Gastroesophageal sphincter (tissue), 4 donors: ENCODE results near the gene NFATC2. TPM values are rescaled to one million over a fixed set of nuclear protein-coding genes. Genes with fewer than 3 reads are reported as not detected.

ENCODE experiments used
- ATAC-seq: fragments of 150-250 bp; one replicate; pipeline ENCODE4 v1.9.1; 2016; ENCODE audit warnings: mild to moderate bottlenecking, moderate library complexity
- H3K27ac ChIP-seq, 4 donors: fragments of 200-600 bp; sonication (generic) in 3 of 4; 1 replicate in 3 of 4; 2 replicates in 1 of 4; pipeline ENCODE4 v1.5.1; 2016 to 2019
- H3K27me3 ChIP-seq: fragments of 200-600 bp; sonication (generic); one replicate; pipeline ENCODE4 v1.5.1; 2019
- H3K36me3 ChIP-seq, 2 donors: fragments of 200-600 bp; sonication (generic); one replicate each; pipeline ENCODE4 v1.5.1; 2019; ENCODE audit warnings: control low read depth in 1 of 2
- H3K4me1 ChIP-seq, 3 donors: fragments of 200-600 bp; sonication (generic); 1 replicate in 2 of 3; 2 replicates in 1 of 3; pipeline ENCODE4 v1.5.1; 2016 to 2019; ENCODE audit warnings: control low read depth in 2 of 3
- H3K4me3 ChIP-seq, 2 donors: fragments of 200-600 bp; sonication (generic); one replicate each; pipeline ENCODE4 v1.5.1; 2019; ENCODE audit warnings: mild to moderate bottlenecking in 1 of 2, moderate library complexity in 1 of 2
- H3K9me3 ChIP-seq, 3 donors: fragments of 200-600 bp; sonication (generic); one replicate each; pipeline ENCODE4 v1.5.1; 2017 to 2019; ENCODE audit warnings: control low read depth in 2 of 3
- EP300 ChIP-seq: sonication (generic); formaldehyde crosslinking; IDR thresholded peaks from one replicate; pipeline ENCODE4 v1.6.1; 2017; ENCODE audit warnings: antibody characterized with exemption, mild to moderate bottlenecking
- POLR2A ChIP-seq, 2 donors: fragments of 450-650 bp; IDR thresholded peaks; one replicate each; pipeline ENCODE4 v1.6.1; 2017; ENCODE audit warnings: antibody characterized with exemption in 2 of 2, mild to moderate bottlenecking in 2 of 2, moderate library complexity in 1 of 2
- POLR2AphosphoS5 ChIP-seq: sonication (generic); formaldehyde crosslinking; IDR thresholded peaks from one replicate; pipeline ENCODE4 v1.6.1; 2017; ENCODE audit warnings: antibody characterized with exemption
- WGBS, 2 donors: methylation state at CpG; one replicate each; pipeline ENCODE4 v1.1.5; 2018; ENCODE audit warnings: low coverage in 1 of 2; 5-methylcytosine and 5-hydroxymethylcytosine counted together
- total RNA-seq, 4 donors: library from RNA; depleted of rRNA; stranded (reverse); fragments of >200 nt; gene quantifications; one replicate each; pipeline ENCODE4 v1.1.0, GENCODE V29; 2016
- TF ChIP-seq, protein P1 (sequence below), 4 experiments: fragments of 200-600 bp in 2 of 4; fragments of 450-650 bp in 2 of 4; sonication (generic) in 1 of 4; IDR thresholded peaks; one replicate each; pipeline ENCODE4 v1.5.1; 2017 to 2019; ENCODE audit warnings: antibody characterized with exemption in 4 of 4, mild to moderate bottlenecking in 2 of 4, moderate library complexity in 2 of 4

The NFATC2 gene
- total RNA-seq, 4 donors from 2014 or later = 4.4 to 20.2 (median 9.0) TPM

DNA sequence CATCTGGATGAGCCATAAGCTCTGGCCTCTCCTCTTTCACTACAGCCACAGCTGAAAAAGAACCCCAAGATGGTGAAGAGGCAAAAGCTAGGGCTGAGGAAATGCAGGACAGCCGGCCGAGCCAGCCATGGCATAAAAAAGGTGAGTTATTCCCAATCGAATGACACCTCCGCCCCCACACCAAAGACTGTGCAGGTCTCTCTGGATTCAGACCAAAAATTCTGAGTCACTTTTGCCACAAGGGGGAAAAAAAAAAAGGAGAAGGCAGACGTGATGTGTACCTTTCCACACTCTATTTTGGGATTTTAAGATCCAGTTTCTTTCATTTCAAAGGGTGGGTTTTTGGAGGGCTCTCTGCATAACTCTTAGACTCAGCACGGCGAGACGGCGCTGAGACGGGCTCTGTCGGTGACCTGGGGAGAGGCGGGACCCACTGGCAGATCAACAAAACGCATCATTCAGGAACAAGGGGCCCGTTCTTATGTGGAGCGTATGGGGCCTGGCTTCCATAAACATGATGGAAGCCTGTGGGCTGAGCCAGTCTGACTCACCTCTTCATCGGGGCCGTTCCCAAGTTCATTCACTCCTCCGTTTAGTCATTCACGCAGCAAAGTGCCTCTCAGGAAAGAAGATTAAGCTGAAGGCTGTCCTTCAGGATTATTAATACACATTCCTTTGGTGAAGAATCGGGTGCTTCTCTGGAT, 54.8 kb downstream of the NFATC2 start:
- H3K4me1 ChIP-seq = peaks cover 0 to 30% (median 11%) of the 10 kb centered on the region in 3 donors
- no peaks in the 10 kb centered on the region for H3K27me3 ChIP-seq
- H3K4me3 ChIP-seq = no peak overlapping the region
- WGBS, 2 donors = 30 to 57% methylated on average over 9 to 15 of the region's 20 CpGs
- peak overlapping the region in 2 of 4 donors; percentile 18 to 37 for H3K27ac ChIP-seq
- H3K9me3 ChIP-seq = no peaks in the 10 kb centered on the region
- no peak for ATAC-seq
- H3K36me3 ChIP-seq = no peaks in the 10 kb centered on the region
- TF ChIP-seq POLR2A (IDR thresholded peaks at IDR 0.05) = no peak
- TF ChIP-seq EP300 = no peak
- no peak for TF ChIP-seq POLR2AphosphoS5
- TF ChIP-seq, protein P1, sequence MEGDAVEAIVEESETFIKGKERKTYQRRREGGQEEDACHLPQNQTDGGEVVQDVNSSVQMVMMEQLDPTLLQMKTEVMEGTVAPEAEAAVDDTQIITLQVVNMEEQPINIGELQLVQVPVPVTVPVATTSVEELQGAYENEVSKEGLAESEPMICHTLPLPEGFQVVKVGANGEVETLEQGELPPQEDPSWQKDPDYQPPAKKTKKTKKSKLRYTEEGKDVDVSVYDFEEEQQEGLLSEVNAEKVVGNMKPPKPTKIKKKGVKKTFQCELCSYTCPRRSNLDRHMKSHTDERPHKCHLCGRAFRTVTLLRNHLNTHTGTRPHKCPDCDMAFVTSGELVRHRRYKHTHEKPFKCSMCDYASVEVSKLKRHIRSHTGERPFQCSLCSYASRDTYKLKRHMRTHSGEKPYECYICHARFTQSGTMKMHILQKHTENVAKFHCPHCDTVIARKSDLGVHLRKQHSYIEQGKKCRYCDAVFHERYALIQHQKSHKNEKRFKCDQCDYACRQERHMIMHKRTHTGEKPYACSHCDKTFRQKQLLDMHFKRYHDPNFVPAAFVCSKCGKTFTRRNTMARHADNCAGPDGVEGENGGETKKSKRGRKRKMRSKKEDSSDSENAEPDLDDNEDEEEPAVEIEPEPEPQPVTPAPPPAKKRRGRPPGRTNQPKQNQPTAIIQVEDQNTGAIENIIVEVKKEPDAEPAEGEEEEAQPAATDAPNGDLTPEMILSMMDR (IDR thresholded peaks at IDR 0.05) = no peak

DNA sequence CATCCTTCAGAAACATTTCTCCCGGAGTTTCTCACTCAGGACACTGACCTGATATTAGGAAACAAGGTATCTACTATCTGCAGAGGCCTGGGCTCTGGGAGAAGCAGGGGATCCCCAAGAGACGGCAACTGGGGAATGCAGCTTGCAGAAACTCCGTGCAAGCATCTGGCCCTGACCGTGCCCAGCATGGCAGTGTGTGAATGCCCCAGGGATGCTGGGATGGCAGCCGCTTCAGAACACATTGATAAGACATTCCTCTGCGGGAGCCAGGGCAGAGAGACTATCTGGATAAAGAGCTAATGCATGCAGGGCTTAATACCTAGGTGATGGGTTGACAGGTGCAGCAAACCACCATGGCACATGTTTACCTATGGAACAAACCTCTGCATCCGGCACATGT, 55.4 kb downstream of the NFATC2 start:
- Histone ChIP-seq H3K36me3 (no peaks in the 10 kb centered on the region), H3K4me3 (no peak overlapping the region), H3K27ac (peak overlapping the region in 2 of 4 donors; percentile 18 to 37), H3K4me1 (peaks cover 0 to 25% (median 5%) of the 10 kb centered on the region in 3 donors), H3K9me3 (no peaks in the 10 kb centered on the region), H3K27me3 (no peaks in the 10 kb centered on the region)
- WGBS, 2 donors = 67 to 93% methylated on average over 2 to 5 of the region's 7 CpGs
- TF ChIP-seq POLR2AphosphoS5 (no peak), POLR2A (IDR thresholded peaks at IDR 0.05) (no peak), EP300 (no peak)
- TF ChIP-seq, protein P1 (IDR thresholded peaks at IDR 0.05) = no peak
- ATAC-seq = no peak

DNA sequence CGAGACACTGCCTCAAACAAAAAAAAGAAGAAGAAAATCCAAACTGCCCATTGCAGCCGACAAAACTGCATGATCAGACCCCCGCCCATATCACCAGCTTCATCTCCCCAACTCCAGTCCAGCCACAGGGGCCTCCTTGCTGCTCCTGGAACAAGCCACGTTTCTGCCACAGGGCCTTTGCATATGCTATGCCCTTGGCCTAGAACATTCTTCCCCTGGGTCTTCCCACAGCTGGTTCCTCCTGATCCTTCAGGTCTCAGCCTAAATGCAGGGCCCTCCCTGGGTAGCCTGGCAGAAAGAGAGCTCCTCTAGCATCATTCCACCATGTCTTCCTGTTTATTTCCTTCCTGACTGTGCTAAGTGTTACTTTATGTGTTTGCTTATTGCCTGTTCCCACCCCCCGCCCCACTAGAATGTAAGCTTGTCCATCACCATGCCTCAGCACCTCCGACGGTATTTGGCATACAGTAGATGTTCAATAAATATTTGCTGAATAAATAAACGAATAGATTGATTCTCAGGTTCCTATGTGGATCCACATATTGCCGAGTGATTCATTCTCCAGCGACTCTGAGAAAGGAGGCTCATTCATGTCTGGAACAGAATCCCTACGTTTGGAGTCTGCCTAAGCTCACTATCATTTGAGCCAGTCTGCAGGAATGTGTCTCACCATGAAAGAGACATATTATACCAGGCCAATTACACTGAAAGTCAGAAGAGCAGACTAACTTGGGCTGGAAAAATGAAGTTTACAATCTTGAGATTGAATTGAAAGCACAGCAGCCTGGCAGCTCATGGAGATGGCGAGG, 56.1 kb downstream of the NFATC2 start:
- WGBS, 2 donors = 78 to 80% methylated on average over 7 to 10 of the region's 12 CpGs
- H3K36me3 ChIP-seq = no peaks in the 10 kb centered on the region
- H3K27ac ChIP-seq = peak overlapping the region in 1 of 4 donors; percentile 18
- TF ChIP-seq EP300 = no peak
- TF ChIP-seq POLR2AphosphoS5 = no peak
- TF ChIP-seq POLR2A (IDR thresholded peaks at IDR 0.05) = no peak
- TF ChIP-seq, protein P1 (IDR thresholded peaks at IDR 0.05) = no peak
- H3K27me3 ChIP-seq = no peaks in the 10 kb centered on the region
- H3K9me3 ChIP-seq = no peaks in the 10 kb centered on the region
- peaks cover 0 to 18% (median 3%) of the 10 kb centered on the region in 3 donors for H3K4me1 ChIP-seq
- no peak overlapping the region for H3K4me3 ChIP-seq
- no peak for ATAC-seq

DNA sequence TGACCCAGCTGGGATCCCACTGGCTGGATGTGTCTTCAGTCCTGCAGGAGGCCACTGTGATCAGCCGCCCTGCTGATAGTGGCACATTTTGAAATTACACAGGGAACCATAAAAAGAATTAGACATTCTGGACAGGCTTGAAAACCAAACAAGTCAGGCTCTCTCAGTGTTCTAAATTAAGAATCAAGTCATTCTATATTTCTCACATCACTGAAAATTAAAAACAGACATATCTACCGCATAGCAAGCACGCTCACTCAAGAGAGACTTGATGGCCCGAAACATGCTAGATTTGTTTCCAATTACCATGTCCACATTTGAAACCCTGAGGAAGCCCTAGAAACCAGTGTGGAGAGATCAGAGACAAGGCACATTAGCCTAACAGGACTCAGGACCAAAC, 57.7 kb downstream of the NFATC2 start:
- Histone ChIP-seq H3K27me3 (no peaks in the 10 kb centered on the region), H3K9me3 (no peaks in the 10 kb centered on the region), H3K4me1 (peaks cover 0 to 16% (median 3%) of the 10 kb centered on the region in 3 donors), H3K27ac (no peak overlapping the region), H3K36me3 (no peaks in the 10 kb centered on the region), H3K4me3 (no peak overlapping the region)
- TF ChIP-seq, protein P1 (IDR thresholded peaks at IDR 0.05) = no peak
- TF ChIP-seq EP300 (no peak), POLR2A (IDR thresholded peaks at IDR 0.05) (no peak)
- ATAC-seq = no peak
- 94 to 100% methylated on average over 3 to 4 of the region's 4 CpGs for WGBS, 2 donors
